NOMO-1 treated with dmso at 0.1 percent for 144 hours (cell line): ENCODE measurements around the gene KCNQ1.

Source experiments
- DNase-seq: peaks from one replicate; lab custom pipeline; 2025; ENCODE audit not compliant: unreplicated experiment; lab: John Stamatoyannopoulos, UW

The KCNQ1 gene, protein sequence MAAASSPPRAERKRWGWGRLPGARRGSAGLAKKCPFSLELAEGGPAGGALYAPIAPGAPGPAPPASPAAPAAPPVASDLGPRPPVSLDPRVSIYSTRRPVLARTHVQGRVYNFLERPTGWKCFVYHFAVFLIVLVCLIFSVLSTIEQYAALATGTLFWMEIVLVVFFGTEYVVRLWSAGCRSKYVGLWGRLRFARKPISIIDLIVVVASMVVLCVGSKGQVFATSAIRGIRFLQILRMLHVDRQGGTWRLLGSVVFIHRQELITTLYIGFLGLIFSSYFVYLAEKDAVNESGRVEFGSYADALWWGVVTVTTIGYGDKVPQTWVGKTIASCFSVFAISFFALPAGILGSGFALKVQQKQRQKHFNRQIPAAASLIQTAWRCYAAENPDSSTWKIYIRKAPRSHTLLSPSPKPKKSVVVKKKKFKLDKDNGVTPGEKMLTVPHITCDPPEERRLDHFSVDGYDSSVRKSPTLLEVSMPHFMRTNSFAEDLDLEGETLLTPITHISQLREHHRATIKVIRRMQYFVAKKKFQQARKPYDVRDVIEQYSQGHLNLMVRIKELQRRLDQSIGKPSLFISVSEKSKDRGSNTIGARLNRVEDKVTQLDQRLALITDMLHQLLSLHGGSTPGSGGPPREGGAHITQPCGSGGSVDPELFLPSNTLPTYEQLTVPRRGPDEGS

DNA sequence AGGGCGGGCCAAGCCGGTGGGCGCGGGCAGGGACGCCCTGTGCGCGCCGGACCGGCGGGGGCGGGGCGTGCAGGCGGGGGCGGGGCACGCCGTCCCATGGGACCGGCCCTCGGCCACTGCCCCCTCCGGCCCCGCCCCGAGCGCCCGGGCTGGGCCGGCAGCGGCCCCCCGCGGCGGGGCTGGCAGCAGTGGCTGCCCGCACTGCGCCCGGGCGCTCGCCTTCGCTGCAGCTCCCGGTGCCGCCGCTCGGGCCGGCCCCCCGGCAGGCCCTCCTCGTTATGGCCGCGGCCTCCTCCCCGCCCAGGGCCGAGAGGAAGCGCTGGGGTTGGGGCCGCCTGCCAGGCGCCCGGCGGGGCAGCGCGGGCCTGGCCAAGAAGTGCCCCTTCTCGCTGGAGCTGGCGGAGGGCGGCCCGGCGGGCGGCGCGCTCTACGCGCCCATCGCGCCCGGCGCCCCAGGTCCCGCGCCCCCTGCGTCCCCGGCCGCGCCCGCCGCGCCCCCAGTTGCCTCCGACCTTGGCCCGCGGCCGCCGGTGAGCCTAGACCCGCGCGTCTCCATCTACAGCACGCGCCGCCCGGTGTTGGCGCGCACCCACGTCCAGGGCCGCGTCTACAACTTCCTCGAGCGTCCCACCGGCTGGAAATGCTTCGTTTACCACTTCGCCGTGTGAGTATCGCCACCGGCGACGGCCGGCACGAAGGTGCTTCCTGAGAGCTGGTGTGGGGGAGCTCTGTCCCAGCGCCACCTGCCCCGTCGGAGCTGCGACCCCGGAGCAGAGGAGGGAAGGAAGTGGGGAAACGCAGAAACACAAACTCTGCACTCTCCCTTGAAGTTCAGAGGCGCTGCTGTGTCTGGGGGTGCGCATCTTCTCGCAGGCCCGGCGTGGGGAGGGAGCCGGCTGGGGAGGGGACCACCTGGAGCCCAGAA is at the start of gene KCNQ1:
KCNQ1 (plus strand) TSS at position 188 of the 925 bp plus-strand sequence; CDS start at position 279, 91 bp downstream.
- DNase-seq, result peak; percentile 65

DNA sequence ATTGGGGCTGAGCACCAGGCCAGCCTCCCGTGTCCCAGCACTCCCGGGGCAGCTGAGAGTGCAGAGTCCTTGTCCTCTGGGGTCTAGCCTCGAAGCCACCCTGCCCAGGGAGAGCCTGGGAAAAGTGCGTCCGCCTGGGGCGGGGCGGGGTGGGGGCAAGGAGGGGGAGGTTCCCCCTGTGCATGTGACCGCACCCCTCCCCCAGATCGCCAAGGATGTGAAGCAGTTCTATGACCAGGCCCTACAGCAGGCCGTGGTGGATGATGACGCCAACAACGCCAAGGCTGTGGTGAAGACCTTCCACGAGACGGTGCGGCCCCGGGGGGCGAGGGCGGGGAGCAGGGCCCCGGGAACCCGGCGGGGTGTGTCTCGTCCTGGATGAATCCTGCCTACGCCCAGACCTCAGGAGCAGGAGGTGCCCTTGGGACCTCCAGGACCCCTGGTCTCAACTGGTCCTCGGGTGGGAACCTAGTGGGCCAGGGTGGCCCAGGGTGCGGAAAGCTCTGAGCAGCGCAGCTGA is 49.5 kb upstream of the KCNQ1 start:
- no peak for DNase-seq

DNA sequence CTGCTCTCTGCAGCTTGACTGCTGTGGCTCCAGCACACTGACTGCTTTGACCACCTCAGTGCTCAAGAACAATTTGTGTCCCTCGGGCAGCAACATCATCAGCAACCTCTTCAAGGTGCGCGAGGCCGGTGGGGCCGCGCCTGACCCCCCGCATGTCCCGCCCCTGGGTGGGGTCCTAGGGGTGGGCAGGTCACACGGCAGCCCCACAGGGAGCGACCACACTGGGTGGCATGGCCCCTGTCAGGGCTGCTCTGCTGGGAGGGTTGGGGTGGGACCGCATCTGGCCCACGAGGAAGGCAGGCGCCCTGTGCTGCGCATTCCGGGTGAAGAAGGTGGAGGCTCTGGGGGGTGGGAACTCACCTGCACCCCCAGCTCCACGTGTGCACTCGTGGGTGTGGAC is 49.0 kb upstream of the KCNQ1 start:
- DNase-seq, result no peak

DNA sequence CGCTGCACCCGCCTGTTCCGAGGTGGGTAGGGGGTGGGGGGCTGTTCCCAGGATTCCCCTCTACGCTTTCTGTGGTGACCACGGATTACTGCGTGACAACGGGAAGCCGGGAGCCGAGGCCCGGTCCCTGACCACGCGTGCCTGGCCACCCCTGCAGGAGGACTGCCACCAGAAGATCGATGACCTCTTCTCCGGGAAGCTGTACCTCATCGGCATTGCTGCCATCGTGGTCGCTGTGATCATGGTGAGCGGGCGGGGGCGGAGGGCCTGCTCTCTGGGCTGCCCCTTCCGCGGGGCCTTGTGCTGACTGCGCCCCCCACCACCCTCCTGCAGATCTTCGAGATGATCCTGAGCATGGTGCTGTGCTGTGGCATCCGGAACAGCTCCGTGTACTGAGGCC is 48.3 kb upstream of the KCNQ1 start:
- DNase-seq, result no peak

DNA sequence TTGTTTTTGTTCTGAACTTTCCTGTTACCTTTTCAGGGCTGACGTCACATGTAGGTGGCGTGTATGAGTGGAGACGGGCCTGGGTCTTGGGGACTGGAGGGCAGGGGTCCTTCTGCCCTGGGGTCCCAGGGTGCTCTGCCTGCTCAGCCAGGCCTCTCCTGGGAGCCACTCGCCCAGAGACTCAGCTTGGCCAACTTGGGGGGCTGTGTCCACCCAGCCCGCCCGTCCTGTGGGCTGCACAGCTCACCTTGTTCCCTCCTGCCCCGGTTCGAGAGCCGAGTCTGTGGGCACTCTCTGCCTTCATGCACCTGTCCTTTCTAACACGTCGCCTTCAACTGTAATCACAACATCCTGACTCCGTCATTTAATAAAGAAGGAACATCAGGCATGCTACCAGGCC is 47.8 kb upstream of the KCNQ1 start:
- no peak for DNase-seq

DNA sequence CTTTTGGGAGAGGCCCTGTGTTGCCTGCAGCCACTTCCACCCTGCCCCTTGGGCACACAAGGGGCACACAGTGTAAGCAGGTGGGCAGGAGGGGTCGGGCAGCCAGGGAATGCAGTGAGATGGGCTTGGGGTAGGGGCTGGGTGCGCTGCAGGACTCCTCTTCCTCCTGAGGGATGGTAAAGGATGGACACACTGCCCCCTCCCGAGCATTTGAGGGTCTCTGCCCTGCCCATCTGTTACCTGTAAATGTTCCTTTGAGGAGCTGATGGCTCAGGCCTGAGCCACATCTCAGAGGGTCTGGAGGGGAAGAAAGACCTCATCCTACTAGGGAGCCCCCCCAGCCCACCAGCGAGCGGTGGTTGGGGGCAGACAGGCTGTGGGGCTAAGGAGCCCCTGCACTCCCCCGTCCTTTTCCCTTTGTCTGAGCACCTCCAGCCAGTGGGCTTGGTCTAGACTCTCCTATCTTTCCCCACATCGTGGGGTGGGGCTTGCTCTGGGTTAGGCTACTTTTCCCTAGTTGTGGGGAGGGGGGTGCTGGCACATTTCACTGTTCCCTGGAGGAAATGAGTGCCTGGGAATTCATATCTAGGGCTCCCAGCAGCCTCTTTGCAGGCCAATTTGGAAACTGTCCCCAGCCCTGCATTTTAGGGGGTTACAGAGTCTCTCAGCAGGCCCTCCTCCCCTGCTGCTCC is 46.0 kb upstream of the KCNQ1 start:
- DNase-seq, result no peak

DNA sequence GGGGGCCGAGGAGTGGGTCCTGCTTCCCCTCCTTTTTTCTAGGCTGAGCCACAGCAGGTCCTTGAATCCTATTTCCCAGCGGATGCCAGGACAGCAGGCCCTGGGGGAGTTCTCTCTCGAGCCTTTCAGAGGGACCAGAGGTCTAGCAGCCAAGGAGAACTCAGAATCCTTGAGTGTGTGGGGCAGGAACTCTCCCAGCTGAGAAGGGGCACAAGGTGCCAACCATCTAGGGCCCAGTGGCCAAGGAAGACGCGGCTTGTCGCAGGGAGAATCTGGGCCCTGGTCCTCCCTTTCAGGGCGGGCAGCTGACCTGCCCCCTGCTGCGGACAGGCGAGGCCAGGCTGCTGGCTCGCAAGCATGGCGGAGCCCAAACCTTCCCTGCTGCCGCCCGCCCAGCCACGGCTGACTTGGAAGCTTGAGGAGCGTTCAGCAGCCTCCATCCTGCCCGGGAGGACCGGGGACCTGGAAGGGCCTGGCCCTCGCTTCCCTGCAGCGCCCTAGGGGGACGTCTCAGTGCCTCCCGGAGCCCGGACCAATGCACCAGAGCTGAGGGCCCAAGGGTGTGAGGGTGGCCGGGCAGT is 45.2 kb upstream of the KCNQ1 start:
- no peak for DNase-seq

DNA sequence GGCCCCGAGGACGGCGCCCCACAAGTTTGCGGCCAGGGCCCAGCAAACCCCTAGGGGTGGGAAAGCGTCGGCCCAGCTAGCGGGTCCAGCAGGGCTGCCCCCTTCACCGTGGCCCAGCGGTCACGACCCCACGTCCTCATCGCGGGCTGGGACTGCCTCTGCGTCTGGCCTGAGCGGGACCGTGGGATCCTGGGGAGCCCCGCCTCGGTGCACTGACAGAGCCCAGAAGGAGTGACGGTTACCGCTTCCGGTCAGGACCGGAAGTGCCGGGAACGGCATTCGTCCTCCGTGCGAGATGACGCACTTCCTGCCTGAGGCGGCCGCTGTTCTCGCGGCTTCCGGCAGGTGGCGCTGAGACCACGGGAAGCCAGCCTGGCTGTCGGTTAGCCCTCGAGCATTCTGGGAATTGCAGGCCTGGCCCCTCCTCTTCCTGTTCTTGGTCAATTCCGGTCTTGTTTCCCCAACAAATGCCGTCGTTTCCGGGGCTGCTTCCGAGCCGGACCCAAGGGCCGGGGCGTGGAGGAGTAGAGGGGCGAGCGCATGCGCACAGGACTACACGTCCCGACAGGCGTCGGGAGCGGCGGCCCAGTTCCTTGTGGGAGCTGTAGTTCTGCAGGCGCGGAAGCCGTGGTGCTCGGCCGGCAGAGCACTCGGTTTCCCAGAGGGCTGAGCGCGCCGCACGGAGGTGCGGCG is 44.6 kb upstream of the KCNQ1 start, which contains the start of gene TSSC4:
TSSC4 (plus strand) TSS at position 682 of the 693 bp plus-strand sequence. CDS start 1,884 bp downstream, outside the sequence.
- DNase-seq, result peak; percentile 100

DNA sequence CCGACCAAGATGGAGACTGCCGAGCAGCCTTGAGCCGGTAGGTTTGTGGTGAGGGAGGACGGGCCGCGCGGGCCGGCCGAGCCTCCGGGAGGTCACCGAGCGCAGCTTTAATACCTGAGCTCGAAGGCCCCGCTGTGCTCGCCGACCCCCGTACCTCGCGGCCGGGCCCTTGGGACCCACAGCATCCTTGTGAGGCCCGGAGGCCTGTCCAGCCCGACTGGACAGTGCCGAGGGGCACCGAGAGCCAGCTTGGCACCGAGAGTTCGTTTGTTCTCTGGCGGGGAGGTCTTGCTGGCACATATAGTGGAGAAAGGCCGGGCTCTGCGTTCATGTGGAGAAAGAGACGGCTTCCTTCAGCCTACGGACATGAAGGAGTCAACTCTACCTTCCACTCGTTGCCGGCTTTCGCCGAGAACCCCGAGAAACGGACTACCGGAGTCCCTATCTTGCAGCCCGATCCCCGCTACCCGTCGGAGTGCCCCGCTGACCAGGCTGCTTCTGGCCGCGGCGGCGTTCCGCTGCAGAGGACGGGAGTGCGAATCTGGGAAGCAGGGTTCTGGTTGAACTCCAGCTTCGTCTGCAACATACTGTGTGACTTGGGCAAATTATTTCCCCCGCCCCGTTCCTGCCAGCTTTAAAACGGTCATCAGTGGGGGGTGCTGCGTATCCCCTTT is 43.9 kb upstream of the KCNQ1 start:
- DNase-seq, result no peak

DNA sequence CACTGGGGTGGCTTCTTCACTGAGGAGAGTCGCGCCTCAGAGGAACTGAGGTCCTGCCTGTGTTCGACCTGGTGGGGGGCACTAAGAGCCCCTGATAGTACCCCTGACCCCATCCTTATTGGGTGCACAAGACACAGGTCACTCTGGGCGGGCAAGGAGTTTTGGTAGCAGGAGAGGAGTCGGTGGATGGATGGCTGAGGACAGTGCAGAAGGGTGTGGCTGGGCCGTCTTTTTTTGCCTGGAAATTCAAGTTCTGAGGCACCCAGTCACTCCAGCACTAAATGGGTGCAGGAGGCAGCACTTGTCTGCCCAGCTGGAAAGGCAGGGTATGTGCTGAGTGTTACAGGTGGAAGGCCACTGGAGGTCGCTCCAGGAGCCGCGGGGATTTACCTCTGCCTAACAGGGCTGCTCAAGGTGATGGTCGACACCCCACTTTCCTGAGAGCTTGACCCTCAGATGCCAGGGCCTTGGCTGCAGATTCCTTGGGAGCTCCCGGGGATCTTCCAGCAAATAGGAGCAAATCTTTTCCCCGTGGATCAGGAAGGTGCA is 43.3 kb upstream of the KCNQ1 start:
- DNase-seq, result no peak

DNA sequence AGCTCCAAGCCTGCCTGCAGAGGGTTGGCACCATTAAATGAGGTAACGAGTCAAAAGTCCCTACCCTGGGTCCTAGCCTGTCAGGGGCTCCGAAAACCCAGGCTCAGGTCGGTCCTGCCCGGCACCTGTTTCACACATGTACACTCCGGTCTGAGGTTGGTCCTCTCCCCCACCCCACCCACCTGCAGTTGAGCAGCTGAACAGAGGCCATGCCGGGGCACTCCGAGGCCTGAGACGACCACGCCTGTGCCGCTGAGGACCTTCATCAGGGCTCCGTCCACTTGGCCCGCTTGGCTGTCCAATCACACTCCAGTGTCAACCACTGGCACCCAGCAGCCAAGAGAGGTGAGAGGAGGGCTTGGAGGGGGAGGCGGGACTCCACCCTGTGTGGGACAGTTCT is 42.7 kb upstream of the KCNQ1 start:
- no peak for DNase-seq

DNA sequence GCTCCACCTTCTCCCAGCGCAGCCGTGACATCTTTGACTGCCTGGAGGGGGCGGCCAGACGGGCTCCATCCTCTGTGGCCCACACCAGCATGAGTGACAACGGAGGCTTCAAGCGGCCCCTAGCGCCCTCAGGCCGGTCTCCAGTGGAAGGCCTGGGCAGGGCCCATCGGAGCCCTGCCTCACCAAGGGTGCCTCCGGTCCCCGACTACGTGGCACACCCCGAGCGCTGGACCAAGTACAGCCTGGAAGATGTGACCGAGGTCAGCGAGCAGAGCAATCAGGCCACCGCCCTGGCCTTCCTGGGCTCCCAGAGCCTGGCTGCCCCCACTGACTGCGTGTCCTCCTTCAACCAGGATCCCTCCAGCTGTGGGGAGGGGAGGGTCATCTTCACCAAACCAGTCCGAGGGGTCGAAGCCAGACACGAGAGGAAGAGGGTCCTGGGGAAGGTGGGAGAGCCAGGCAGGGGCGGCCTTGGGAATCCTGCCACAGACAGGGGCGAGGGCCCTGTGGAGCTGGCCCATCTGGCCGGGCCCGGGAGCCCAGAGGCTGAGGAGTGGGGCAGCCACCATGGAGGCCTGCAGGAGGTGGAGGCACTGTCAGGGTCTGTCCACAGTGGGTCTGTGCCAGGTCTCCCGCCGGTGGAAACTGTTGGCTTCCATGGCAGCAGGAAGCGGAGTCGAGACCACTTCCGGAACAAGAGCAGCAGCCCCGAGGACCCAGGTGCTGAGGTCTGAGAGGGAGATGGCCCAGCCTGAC is 41.7 kb upstream of the KCNQ1 start:
- no peak for DNase-seq

DNA sequence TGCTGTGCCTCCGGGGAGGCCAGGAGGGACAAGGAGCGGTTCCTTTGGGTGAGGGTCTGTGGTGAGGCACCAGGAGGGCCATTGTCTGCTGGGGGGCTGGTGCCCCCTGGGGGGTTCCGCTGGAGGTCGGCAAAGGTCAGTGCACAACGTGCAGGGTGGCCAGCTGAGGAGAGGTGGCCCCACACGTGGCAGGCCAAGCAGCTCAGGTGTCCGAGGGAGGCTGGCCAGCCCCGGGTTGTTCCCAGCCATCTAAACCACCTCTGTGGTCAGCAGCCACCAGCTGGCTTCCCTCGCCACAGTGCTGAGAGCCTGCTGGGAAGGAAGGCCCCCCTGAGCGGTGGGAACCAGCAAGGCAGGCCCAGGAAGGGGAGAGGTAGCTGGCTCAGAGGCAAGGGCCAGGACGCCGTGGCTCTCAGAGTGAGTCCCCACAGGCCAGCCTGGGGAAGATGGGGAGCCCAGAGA is 40.0 kb upstream of the KCNQ1 start:
- DNase-seq, result no peak

DNA sequence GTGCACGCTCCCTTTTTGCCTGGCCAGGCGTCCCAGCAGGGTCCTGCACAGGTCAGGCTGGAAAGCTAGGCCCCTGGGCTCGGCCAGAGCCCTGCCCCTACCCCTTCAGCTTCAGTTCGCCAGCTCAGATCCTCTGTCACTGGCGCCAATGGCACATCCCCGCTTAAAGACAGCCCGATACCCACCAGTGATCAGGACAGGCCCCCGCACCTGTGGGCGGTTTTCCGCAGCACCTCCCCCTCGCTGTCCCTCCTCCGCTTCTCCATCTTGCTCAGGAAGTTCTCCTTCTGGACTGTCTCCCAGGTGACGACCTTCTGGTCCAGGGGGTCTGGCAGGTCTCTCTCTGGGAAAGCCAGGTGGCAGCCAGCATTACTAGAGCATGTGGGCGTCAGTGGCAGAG is 38.4 kb upstream of the KCNQ1 start:
- no peak for DNase-seq

DNA sequence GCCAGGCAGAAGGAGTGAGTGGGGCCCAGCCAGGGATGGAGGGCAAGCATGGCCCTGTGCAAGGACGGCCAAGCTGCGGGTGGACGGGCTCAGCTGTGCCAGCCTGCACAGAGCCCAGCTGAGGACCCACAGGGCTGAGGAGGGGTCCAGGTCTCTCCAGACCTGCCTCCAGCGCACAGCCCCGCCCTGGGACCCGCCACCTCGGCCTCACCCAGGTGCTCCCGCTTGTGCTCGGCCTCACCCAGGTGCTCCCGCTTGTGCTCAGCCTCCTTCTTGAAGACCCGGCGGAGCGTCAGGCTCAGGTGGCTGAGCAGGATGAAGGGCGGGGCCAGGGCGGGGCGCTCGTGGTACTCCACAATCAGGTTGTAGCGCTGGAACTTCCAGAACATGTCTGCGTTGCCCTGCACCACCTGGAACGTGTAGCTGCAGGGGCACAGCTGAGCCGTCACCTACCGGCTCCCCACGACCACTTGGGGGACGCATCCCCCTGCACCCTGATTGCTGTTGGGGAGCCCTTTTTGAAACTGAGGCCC is 37.9 kb upstream of the KCNQ1 start:
- no peak for DNase-seq

DNA sequence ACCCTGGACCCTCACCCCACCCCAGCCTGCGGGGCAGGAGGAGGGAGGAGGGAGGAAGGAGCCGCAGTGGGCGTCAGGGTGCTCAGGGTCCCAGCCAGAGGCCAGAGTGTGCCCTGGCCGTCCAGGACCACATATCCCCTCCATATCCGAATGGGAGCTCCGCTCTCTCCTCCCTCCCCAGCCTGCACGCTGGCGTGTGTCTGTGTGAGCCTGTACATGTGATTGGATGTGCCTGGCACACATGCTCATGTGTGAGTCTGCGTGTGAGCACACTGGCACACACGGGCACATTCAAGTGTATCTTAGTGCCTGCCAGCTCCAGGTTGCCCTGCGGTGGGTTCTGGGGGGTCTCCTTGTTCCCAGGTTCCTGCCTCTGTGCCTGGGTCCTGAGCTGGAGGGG is 36.1 kb upstream of the KCNQ1 start:
- no peak for DNase-seq

DNA sequence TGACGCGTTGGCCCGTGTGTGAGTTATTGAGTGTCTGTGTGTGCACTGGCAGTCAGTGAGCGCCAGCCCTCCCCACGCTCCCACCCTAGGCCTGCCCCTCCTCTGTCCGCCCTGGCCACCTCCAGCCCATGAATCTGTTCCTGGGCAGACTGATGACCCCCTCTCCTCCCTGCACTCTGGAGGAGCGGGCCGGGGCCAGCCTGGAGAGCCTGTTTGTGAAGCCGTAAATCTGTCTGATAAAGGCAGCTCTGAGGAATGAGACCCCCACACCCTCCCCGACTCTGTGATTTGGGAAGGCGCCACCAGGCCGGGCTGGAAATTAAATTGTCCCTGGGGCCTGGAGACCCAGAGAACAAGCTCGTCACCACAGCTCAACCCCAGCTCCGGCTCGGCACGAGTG is 35.7 kb upstream of the KCNQ1 start:
- DNase-seq, result no peak
